GM12878 (cell line): ENCODE measurements around the gene HAPSTR1. TPM values are rescaled to one million over a fixed set of nuclear protein-coding genes. Genes with fewer than 3 reads are reported as not detected.

Source experiments
- ATAC-seq: fragments of 200-7000 bp; cut with Tn5 transposase; 3 replicates; pipeline ENCODE4 v1.9.1; 2020; ENCODE audit warnings: mild to moderate bottlenecking, moderate library complexity
- BruUV-seq: library from RNA; stranded (reverse); fragments of 400-500 nt; replicated peaks from 2 replicates; lab custom pipeline; 2021; lab: Mats Ljungman, UMichigan
- CTCF ChIA-PET: fragments of 300-600 bp; sonication (Branson Sonifier 250); formaldehyde crosslinking; extraction: SDS; loops from one replicate; lab custom pipeline; 2021; ENCODE audit warnings: inconsistent platforms; lab: Yijun Ruan, JAX
- POLR2A ChIA-PET: fragments of 350-600 bp; formaldehyde crosslinking; extraction: SDS; loops from one replicate; lab custom pipeline; 2021; ENCODE audit warnings: inconsistent platforms; lab: Charles Lee
- RAD21 ChIA-PET: fragments of 300-600 bp; sonication (Branson Sonifier 250); formaldehyde crosslinking; loops from one replicate; lab custom pipeline; 2023; ENCODE audit warnings: antibody characterized with exemption; ENCODE audit not compliant: unreplicated experiment; lab: Charles Lee
- SMC1A ChIA-PET: fragments of 300-600 bp; sonication (Branson Sonifier 250); formaldehyde crosslinking; loops from one replicate; lab custom pipeline; 2023; ENCODE audit not compliant: unreplicated experiment, uncharacterized antibody; lab: Charles Lee
- DNase-seq: peaks from one replicate; pipeline ENCODE4 v3.0.0-alpha.2; 2011; ENCODE audit warnings: low read depth, low spot score
- FAIRE-seq: peaks from 3 replicates; lab custom pipeline; 2011; peaks lifted over from hg19 to GRCh38; lab: Jason Lieb, UNC
- H2AFZ ChIP-seq: 2 replicates; pipeline ENCODE4 v1.6.0; 2011; ENCODE audit warnings: low read depth, low read length, control low read depth; ENCODE audit not compliant: control insufficient read depth
- H3K27ac ChIP-seq: 2 replicates; pipeline ENCODE4 v1.5.1; 2011; ENCODE audit warnings: control low read depth; ENCODE audit not compliant: control insufficient read depth, insufficient read depth
- H3K27me3 ChIP-seq, 2 experiments: replicated peaks in 1 of 2; 2 replicates each; pipeline versions ENCODE4 v1.6.0 to v1.6.1; 2011; ENCODE audit warnings: low read length in 1 of 2; ENCODE audit not compliant: control insufficient read depth in 2 of 2, insufficient read depth in 2 of 2
- H3K36me3 ChIP-seq, 2 experiments: 2 replicates each; pipeline ENCODE4 v1.5.1; 2011; ENCODE audit warnings: low read length in 1 of 2; ENCODE audit not compliant: control insufficient read depth in 2 of 2, insufficient read depth in 2 of 2
- H3K4me1 ChIP-seq: 2 replicates; pipeline ENCODE4 v1.6.1; 2011; ENCODE audit warnings: mild to moderate bottlenecking, low read length, moderate library complexity, mixed read lengths; ENCODE audit not compliant: control insufficient read depth, insufficient read depth
- H3K4me2 ChIP-seq: 2 replicates; pipeline ENCODE4 v1.6.0; 2011; ENCODE audit warnings: control low read depth; ENCODE audit not compliant: control insufficient read depth, insufficient read depth
- H3K4me3 ChIP-seq: fragments of 200-600 bp; sonication (generic); 2 replicates; pipeline ENCODE4 v1.5.1; 2016
- H3K79me2 ChIP-seq: 2 replicates; pipeline ENCODE4 v1.6.0; 2011; ENCODE audit warnings: low read length; ENCODE audit not compliant: control insufficient read depth, insufficient read depth
- H3K9ac ChIP-seq: 2 replicates; pipeline ENCODE4 v1.8.0; 2011; ENCODE audit warnings: low read length, control low read depth, mixed read lengths; ENCODE audit not compliant: control insufficient read depth, insufficient read depth
- H3K9me3 ChIP-seq: replicated peaks from 3 replicates; pipeline ENCODE4 v1.5.1; 2011; ENCODE audit warnings: mild to moderate bottlenecking, low read length; ENCODE audit not compliant: control insufficient read depth, insufficient read depth
- H4K20me1 ChIP-seq: 2 replicates; pipeline ENCODE4 v1.6.0; 2011; ENCODE audit not compliant: control insufficient read depth, insufficient read depth
- CBFB ChIP-seq: IDR thresholded peaks from 2 replicates; pipeline ENCODE4 v1.6.1; 2016; ENCODE audit warnings: antibody characterized with exemption, low read depth
- EP300 ChIP-seq, 2 experiments: fragments of 150-350 bp in 1 of 2; IDR thresholded peaks; 2 replicates each; pipeline ENCODE4 v1.6.1; 2011 to 2012; ENCODE audit warnings: low read depth in 2 of 2, low read length in 2 of 2, borderline replicate concordance in 1 of 2, improper control_type of control experiment in 1 of 2, inconsistent platforms in 1 of 2; ENCODE audit not compliant: control insufficient read depth in 1 of 2
- HDAC6 ChIP-seq: fragments of 200-600 bp; sonication (generic); IDR thresholded peaks from one replicate; pipeline ENCODE4 v1.8.0; 2017; ENCODE audit warnings: antibody characterized with exemption; ENCODE audit not compliant: unreplicated experiment
- KDM1A ChIP-seq: fragments of 200-600 bp; sonication (generic); IDR thresholded peaks from 2 replicates; pipeline ENCODE4 v1.6.1; 2016; ENCODE audit warnings: borderline replicate concordance
- MEF2A ChIP-seq: IDR thresholded peaks from 2 replicates; pipeline ENCODE4 v1.6.1; 2011; ENCODE audit warnings: low read depth, mild to moderate bottlenecking, low read length, moderate library complexity; ENCODE audit not compliant: insufficient read depth
- NFIC ChIP-seq: IDR thresholded peaks from 2 replicates; pipeline ENCODE4 v1.6.1; 2012; ENCODE audit warnings: low read depth, mild to moderate bottlenecking, inconsistent platforms, low read length, moderate library complexity
- PAX5 ChIP-seq: IDR thresholded peaks from 2 replicates; pipeline ENCODE4 v1.6.1; 2011; ENCODE audit warnings: low read depth, low read length, borderline replicate concordance
- PAX8 ChIP-seq: fragments of 450-650 bp; IDR thresholded peaks from 2 replicates; pipeline ENCODE4 v1.6.1; 2017; ENCODE audit warnings: mild to moderate bottlenecking, moderate library complexity
- POLR2A ChIP-seq: IDR thresholded peaks from 2 replicates; pipeline ENCODE4 v1.6.1; 2011; ENCODE audit warnings: low read depth, mild to moderate bottlenecking, low read length
- RFX5 ChIP-seq: IDR thresholded peaks from 2 replicates; pipeline ENCODE4 v1.6.1; 2011; ENCODE audit warnings: low read depth, low read length, improper control_type of control experiment
- RUNX3 ChIP-seq: IDR thresholded peaks from 2 replicates; pipeline ENCODE4 v1.6.1; 2012; ENCODE audit warnings: low read length, inconsistent platforms
- SMARCA5 ChIP-seq: fragments of 450-650 bp; IDR thresholded peaks from 2 replicates; pipeline ENCODE4 v1.6.1; 2017; ENCODE audit warnings: mild to moderate bottlenecking
- SREBF1 ChIP-seq: IDR thresholded peaks from 2 replicates; pipeline ENCODE4 v1.6.1; 2012; ENCODE audit warnings: mild to moderate bottlenecking, low read length
- WGBS: methylation state at CpG from one replicate; pipeline ENCODE4 v1.1.6; 2016; ENCODE audit warnings: low lambda C conversion rate; ENCODE audit not compliant: insufficient replicate concordance, insufficient coverage; ENCODE audit errors: missing lambda C conversion rate; 5-methylcytosine and 5-hydroxymethylcytosine counted together
- in situ Hi-C: fragments of 300-500 bp; cut with MboI; formaldehyde crosslinking; loops from 9 replicates; pipeline ENCODE4 v1.14.3; 2018; ENCODE audit warnings: mixed read lengths
- intact Hi-C: fragments of 100-400 bp; cut with micrococcal nuclease; formaldehyde crosslinking; loops from one replicate; pipeline ENCODE4 v1.14.2; 2022; ENCODE audit not compliant: unreplicated experiment
- polyA plus RNA-seq, 11 experiments: library from polyadenylated mRNA; depleted of rRNA in 4 of 11; unstranded in 6 of 11; stranded (reverse) in 5 of 11; fragments of >200 nt; fragmentation: Nextera tagmentation in 4 of 11; fragmentation: Illumina TruSeq in 1 of 11; extraction: Ambion mirVana in 4 of 11; extraction: Trizol in 1 of 11; gene quantifications; 1 replicate in 1 of 11; 2 replicates in 10 of 11; pipeline versions ENCODE4 v1.2.1 to v1.2.3, GENCODE V29; 2011 to 2016; ENCODE audit warnings: inconsistent platforms in 2 of 11, missing spikeins in 2 of 11, low read depth in 1 of 11
- total RNA-seq, 4 experiments: library from RNA; depleted of rRNA in 3 of 4; stranded (reverse); fragments of >200 nt in 3 of 4; fragmentation: Illumina TruSeq in 1 of 4; extraction: Trizol in 1 of 4; gene quantifications; 2 replicates each; pipeline versions ENCODE4 v1.2.1 to v1.2.3, GENCODE V29; 2013 to 2021
- TF ChIP-seq, protein P1 (sequence below): fragments of 450-650 bp; IDR thresholded peaks from 2 replicates; pipeline ENCODE4 v1.6.1; 2014; ENCODE audit warnings: mild to moderate bottlenecking
- TF ChIP-seq, protein P2 (sequence below): fragments of 450-650 bp; IDR thresholded peaks from 2 replicates; pipeline ENCODE4 v1.6.1; 2017; ENCODE audit warnings: mild to moderate bottlenecking, moderate library complexity
- TF ChIP-seq, protein P3 (sequence below): fragments of 450-650 bp; IDR thresholded peaks from 2 replicates; pipeline ENCODE4 v1.6.1; 2017; ENCODE audit warnings: antibody characterized with exemption, mild to moderate bottlenecking, moderate library complexity

HAPSTR1 gene
- total and polyA plus RNA-seq, 10 of the 15 experiments (the other 5 are each of a cell fraction or from before 2014, with no cell fraction given): 8.7 to 52.5 (median 23.1) TPM

DNA sequence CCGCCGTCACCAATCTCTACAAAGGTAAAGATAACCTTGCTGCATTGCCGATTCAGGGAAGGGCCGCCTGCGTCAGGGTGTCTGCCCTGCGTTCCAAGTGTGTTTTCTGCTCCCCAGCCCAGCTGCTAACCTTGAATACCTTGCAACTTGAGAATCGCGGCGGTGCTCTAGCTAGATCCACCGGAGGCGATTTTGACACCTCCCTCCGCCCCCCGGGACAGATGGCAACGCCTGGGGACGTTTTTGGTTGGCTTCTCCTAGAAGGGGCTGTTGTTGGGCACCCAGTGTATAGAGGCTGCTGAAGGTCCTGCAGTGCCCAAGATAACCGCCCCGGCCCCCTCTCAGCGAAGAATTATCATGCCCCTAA lies 1.5 kb downstream of the HAPSTR1 start:
- Histone ChIP-seq H3K79me2 (peaks cover 74% of the 10 kb centered on the region), H3K27me3 (no peaks in the 10 kb centered on the region), H3K9ac (peak overlapping the region; percentile 94), H3K9me3 (no peaks in the 10 kb centered on the region), H2AFZ (no peak overlapping the region), H3K4me2 (peak overlapping the region; percentile 91), H3K27ac (peak overlapping the region; percentile 90), H3K36me3 (no peaks in the 10 kb centered on the region), H3K4me1 (peaks cover 6% of the 10 kb centered on the region), H3K4me3 (peak overlapping the region; percentile 81), H4K20me1 (peaks cover 12% of the 10 kb centered on the region)
- ChIA-PET POLR2A (interaction anchor here (0.6 to 2.4 kb wide), 6 partner anchors 10 to 426 kb away, joined by 3 to 10 read pairs (median 4); partner anchors contain the start of gene CARHSP1), SMC1A (interaction anchor here (1.0 to 1.2 kb wide), 3 partner anchors 10 to 42 kb away, joined by 3 to 5 read pairs (median 3); no protein-coding TSS in a partner anchor), RAD21 (interaction anchor here (0.8 to 3.0 kb wide), 7 partner anchors 10 to 224 kb away, joined by 3 to 12 read pairs (median 5); partner anchors contain the start of gene CARHSP1), CTCF (interaction anchor here (0.7 to 2.5 kb wide), 7 partner anchors 8 to 1283 kb away, joined by 3 to 8 read pairs (median 3); no protein-coding TSS in a partner anchor)
- DNase-seq (no peak), FAIRE-seq (no peak), ATAC-seq (peak; percentile 4)
- in situ Hi-C loops (no loop called here), intact Hi-C loops (loop anchor here (1.0 to 5.0 kb wide), 3 partner anchors 7 to 296 kb away; partner anchors contain the start of genes PMM2, TMEM186 and USP7)
- 2% methylated on average over 18 of the region's 18 CpGs for WGBS
- BruUV-seq: no TSS peak
- TF ChIP-seq CBFB (no peak), POLR2A (peak; percentile 14; the same call in 1 of the 2 replicates), MEF2A (no peak), SREBF1 (no peak), HDAC6 (no peak), PAX8 (no peak), SMARCA5 (no peak), NFIC (no peak), KDM1A (no peak), RFX5 (no peak), PAX5 (no peak), RUNX3 (no peak), EP300 (IDR thresholded peaks at IDR 0.05; ENCODE audit: borderline replicate concordance in 1 of 2, control insufficient read depth in 1 of 2, low read depth in 2 of 2, low read length in 2 of 2) (no peak)
- TF ChIP-seq, protein P1, sequence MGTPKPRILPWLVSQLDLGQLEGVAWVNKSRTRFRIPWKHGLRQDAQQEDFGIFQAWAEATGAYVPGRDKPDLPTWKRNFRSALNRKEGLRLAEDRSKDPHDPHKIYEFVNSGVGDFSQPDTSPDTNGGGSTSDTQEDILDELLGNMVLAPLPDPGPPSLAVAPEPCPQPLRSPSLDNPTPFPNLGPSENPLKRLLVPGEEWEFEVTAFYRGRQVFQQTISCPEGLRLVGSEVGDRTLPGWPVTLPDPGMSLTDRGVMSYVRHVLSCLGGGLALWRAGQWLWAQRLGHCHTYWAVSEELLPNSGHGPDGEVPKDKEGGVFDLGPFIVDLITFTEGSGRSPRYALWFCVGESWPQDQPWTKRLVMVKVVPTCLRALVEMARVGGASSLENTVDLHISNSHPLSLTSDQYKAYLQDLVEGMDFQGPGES: no peak
- TF ChIP-seq, protein P2, sequence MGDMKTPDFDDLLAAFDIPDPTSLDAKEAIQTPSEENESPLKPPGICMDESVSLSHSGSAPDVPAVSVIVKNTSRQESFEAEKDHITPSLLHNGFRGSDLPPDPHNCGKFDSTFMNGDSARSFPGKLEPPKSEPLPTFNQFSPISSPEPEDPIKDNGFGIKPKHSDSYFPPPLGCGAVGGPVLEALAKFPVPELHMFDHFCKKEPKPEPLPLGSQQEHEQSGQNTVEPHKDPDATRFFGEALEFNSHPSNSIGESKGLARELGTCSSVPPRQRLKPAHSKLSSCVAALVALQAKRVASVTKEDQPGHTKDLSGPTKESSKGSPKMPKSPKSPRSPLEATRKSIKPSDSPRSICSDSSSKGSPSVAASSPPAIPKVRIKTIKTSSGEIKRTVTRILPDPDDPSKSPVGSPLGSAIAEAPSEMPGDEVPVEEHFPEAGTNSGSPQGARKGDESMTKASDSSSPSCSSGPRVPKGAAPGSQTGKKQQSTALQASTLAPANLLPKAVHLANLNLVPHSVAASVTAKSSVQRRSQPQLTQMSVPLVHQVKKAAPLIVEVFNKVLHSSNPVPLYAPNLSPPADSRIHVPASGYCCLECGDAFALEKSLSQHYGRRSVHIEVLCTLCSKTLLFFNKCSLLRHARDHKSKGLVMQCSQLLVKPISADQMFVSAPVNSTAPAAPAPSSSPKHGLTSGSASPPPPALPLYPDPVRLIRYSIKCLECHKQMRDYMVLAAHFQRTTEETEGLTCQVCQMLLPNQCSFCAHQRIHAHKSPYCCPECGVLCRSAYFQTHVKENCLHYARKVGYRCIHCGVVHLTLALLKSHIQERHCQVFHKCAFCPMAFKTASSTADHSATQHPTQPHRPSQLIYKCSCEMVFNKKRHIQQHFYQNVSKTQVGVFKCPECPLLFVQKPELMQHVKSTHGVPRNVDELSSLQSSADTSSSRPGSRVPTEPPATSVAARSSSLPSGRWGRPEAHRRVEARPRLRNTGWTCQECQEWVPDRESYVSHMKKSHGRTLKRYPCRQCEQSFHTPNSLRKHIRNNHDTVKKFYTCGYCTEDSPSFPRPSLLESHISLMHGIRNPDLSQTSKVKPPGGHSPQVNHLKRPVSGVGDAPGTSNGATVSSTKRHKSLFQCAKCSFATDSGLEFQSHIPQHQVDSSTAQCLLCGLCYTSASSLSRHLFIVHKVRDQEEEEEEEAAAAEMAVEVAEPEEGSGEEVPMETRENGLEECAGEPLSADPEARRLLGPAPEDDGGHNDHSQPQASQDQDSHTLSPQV: no peak
- TF ChIP-seq, protein P3, sequence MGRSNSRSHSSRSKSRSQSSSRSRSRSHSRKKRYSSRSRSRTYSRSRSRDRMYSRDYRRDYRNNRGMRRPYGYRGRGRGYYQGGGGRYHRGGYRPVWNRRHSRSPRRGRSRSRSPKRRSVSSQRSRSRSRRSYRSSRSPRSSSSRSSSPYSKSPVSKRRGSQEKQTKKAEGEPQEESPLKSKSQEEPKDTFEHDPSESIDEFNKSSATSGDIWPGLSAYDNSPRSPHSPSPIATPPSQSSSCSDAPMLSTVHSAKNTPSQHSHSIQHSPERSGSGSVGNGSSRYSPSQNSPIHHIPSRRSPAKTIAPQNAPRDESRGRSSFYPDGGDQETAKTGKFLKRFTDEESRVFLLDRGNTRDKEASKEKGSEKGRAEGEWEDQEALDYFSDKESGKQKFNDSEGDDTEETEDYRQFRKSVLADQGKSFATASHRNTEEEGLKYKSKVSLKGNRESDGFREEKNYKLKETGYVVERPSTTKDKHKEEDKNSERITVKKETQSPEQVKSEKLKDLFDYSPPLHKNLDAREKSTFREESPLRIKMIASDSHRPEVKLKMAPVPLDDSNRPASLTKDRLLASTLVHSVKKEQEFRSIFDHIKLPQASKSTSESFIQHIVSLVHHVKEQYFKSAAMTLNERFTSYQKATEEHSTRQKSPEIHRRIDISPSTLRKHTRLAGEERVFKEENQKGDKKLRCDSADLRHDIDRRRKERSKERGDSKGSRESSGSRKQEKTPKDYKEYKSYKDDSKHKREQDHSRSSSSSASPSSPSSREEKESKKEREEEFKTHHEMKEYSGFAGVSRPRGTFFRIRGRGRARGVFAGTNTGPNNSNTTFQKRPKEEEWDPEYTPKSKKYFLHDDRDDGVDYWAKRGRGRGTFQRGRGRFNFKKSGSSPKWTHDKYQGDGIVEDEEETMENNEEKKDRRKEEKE: no peak
